OCI-LY3 (cell line): ENCODE data around the gene TBRG4.

Experiments
- H2AFZ ChIP-seq: fragments of 200-600, 300-600 bp; shearing (Covaris generic); 2 replicates; pipeline ENCODE4 v1.6.0; 2014; ENCODE audit warnings: antibody characterized with exemption, low read depth, low read length
- H3K27ac ChIP-seq: fragments of 200-600, 300-600 bp; sonication (generic); 2 replicates; pipeline ENCODE4 v1.5.1; 2014; ENCODE audit warnings: mild to moderate bottlenecking, low read length, moderate library complexity, mixed read lengths
- H3K27me3 ChIP-seq: fragments of 200-600, 300-600 bp; sonication (generic); 2 replicates; pipeline ENCODE4 v1.6.1; 2014; ENCODE audit warnings: low read depth, low read length, mixed read lengths
- H3K36me3 ChIP-seq: fragments of 200-600, 300-600 bp; sonication (generic); replicated peaks from 2 replicates; pipeline ENCODE3; 2014; ENCODE audit warnings: low read depth, low read length, mixed read lengths
- H3K4me1 ChIP-seq: fragments of 300-600, 200-600 bp; sonication (generic); 2 replicates; pipeline ENCODE4 v1.6.1; 2014; ENCODE audit warnings: low read length, mixed read lengths
- H3K4me2 ChIP-seq: fragments of 200-600, 300-600 bp; sonication (generic); 2 replicates; pipeline ENCODE4 v1.6.1; 2014; ENCODE audit warnings: low read length, mixed read lengths
- H3K4me3 ChIP-seq: fragments of 300-600, 200-600 bp; sonication (generic); 2 replicates; pipeline ENCODE4 v1.5.1; 2014; ENCODE audit warnings: antibody characterized with exemption, mild to moderate bottlenecking, low read length, moderate library complexity
- H3K79me2 ChIP-seq: fragments of 300-600, 200-600 bp; shearing (Covaris generic); 2 replicates; pipeline ENCODE4 v1.6.1; 2014; ENCODE audit warnings: mild to moderate bottlenecking, low read length, mixed read lengths
- H3K9ac ChIP-seq: fragments of 300-600, 200-600 bp; shearing (Covaris generic); 2 replicates; pipeline ENCODE4 v1.6.0; 2014; ENCODE audit warnings: mild to moderate bottlenecking, low read length, moderate library complexity
- H3K9me3 ChIP-seq: fragments of 200-600, 300-600 bp; shearing (Covaris generic); 2 replicates; pipeline ENCODE4 v1.6.1; 2014; ENCODE audit warnings: low read length, mixed read lengths; ENCODE audit not compliant: insufficient read depth
- H4K20me1 ChIP-seq: fragments of 200-600, 300-600 bp; sonication (generic); 2 replicates; pipeline ENCODE4 v1.6.1; 2016; ENCODE audit warnings: low read length, mixed read lengths; ENCODE audit not compliant: insufficient read depth
- EZH2phosphoT487 ChIP-seq: fragments of 200-600 bp; shearing (Covaris generic); IDR thresholded peaks from 2 replicates; pipeline ENCODE4 v1.6.1; 2018; ENCODE audit warnings: antibody characterized with exemption, mixed run types, low read depth
- TF ChIP-seq, protein P1 (sequence below): fragments of 200-600, 300-600 bp; sonication (generic); IDR thresholded peaks from 2 replicates; pipeline ENCODE4 v1.5.1; 2014; ENCODE audit warnings: antibody characterized with exemption, low read length, low read depth

Gene TBRG4

DNA sequence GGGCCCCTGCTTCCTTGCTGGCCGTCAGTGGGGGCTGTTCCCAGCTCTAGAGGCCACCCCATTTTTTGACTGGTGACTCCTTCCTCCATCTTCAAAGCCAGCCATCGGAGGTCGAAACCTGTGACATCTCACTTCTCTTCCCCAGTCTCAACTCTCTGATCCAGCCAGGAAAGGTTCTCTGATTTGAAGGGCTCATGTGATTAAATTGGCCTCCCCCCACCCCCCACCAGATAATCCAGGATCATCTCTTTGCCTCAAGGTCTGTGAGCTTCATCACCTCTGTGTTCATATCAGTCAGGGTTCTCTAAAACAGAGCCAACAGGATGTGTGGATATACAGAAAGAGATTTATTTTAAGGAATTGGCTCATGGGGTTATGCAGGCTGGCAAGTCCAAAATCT is 40.5 kb upstream of the TBRG4 start:
- Histone ChIP-seq H3K4me2 (no peak overlapping the region), H3K79me2 (no peaks in the 10 kb centered on the region), H3K9me3 (no peaks in the 10 kb centered on the region), H4K20me1 (no peaks in the 10 kb centered on the region), H2AFZ (no peak overlapping the region), H3K36me3 (no peaks in the 10 kb centered on the region), H3K27me3 (peaks cover 4% of the 10 kb centered on the region; the same call in 1 of the 2 replicates), H3K4me1 (peaks cover 7% of the 10 kb centered on the region; the same call in 1 of the 2 replicates), H3K4me3 (no peak overlapping the region), H3K9ac (no peak overlapping the region), H3K27ac (no peak overlapping the region)
- no peak for TF ChIP-seq EZH2phosphoT487
- TF ChIP-seq, protein P1, sequence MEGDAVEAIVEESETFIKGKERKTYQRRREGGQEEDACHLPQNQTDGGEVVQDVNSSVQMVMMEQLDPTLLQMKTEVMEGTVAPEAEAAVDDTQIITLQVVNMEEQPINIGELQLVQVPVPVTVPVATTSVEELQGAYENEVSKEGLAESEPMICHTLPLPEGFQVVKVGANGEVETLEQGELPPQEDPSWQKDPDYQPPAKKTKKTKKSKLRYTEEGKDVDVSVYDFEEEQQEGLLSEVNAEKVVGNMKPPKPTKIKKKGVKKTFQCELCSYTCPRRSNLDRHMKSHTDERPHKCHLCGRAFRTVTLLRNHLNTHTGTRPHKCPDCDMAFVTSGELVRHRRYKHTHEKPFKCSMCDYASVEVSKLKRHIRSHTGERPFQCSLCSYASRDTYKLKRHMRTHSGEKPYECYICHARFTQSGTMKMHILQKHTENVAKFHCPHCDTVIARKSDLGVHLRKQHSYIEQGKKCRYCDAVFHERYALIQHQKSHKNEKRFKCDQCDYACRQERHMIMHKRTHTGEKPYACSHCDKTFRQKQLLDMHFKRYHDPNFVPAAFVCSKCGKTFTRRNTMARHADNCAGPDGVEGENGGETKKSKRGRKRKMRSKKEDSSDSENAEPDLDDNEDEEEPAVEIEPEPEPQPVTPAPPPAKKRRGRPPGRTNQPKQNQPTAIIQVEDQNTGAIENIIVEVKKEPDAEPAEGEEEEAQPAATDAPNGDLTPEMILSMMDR = no peak

DNA sequence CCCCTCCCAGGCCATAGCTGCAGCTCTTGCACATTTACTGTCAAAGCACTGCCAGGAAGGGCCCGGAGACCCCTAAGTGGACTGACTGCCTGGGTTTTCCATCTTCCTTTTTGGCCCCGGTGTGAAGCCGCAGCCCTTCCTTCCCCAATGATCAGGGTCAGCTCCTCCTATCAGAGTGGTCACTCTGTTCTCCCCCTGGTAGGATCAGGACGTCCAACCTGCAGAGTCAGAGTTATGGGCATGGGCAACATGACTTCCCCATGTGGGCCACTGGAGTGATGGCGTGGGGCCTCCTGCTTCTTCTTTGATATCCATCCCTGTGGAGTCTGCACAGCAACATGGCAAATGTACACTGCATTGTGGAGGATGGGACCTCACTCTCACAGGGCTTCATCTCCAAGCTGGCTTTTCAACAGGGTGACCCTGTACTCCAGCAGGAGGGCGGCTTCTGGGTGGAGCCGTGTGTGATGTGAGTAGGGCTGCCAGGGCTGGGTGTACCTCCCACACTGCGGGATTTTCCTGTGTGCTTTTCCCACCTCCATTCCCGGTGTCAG is 39.7 kb upstream of the TBRG4 start:
- Histone ChIP-seq H3K27me3 (peaks cover 4% of the 10 kb centered on the region; the same call in 1 of the 2 replicates), H3K27ac (no peak overlapping the region), H3K9me3 (no peaks in the 10 kb centered on the region), H3K9ac (no peak overlapping the region), H2AFZ (no peak overlapping the region), H3K79me2 (no peaks in the 10 kb centered on the region), H3K4me2 (no peak overlapping the region), H3K36me3 (no peaks in the 10 kb centered on the region), H3K4me3 (no peak overlapping the region), H3K4me1 (peaks cover 7% of the 10 kb centered on the region; the same call in 1 of the 2 replicates), H4K20me1 (no peaks in the 10 kb centered on the region)
- TF ChIP-seq EZH2phosphoT487 = no peak
- TF ChIP-seq, protein P1 = no peak

DNA sequence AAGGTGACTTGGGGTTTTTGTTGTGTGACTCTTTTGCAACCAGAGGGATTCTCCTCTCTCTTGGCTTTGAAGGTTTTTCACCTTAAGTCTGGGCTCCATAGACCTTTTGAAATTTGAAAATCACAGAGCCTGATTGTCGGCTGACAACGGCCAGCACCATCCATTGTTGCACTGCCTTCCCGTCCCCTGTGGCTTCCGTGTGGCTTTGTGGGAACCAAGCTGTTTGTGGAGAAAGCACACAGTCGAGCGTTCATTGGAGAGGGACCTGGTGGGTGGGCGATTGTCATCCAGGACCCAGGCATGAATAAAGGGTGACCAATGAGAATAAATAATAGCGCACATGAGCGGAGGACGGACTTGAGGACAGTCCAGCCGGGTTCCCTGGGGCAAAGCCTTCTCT is 38.7 kb upstream of the TBRG4 start:
- H2AFZ ChIP-seq = no peak overlapping the region
- H3K9ac ChIP-seq = no peak overlapping the region
- TF ChIP-seq, protein P1 = no peak
- TF ChIP-seq EZH2phosphoT487 = no peak
- peaks cover 4% of the 10 kb centered on the region; the same call in 1 of the 2 replicates for H3K27me3 ChIP-seq
- no peak overlapping the region for H3K27ac ChIP-seq
- no peak overlapping the region for H3K4me3 ChIP-seq
- no peaks in the 10 kb centered on the region for H3K79me2 ChIP-seq
- no peaks in the 10 kb centered on the region for H4K20me1 ChIP-seq
- H3K4me2 ChIP-seq = no peak overlapping the region
- H3K36me3 ChIP-seq = no peaks in the 10 kb centered on the region
- H3K4me1 ChIP-seq = peaks cover 7% of the 10 kb centered on the region; the same call in 1 of the 2 replicates
- no peaks in the 10 kb centered on the region for H3K9me3 ChIP-seq

DNA sequence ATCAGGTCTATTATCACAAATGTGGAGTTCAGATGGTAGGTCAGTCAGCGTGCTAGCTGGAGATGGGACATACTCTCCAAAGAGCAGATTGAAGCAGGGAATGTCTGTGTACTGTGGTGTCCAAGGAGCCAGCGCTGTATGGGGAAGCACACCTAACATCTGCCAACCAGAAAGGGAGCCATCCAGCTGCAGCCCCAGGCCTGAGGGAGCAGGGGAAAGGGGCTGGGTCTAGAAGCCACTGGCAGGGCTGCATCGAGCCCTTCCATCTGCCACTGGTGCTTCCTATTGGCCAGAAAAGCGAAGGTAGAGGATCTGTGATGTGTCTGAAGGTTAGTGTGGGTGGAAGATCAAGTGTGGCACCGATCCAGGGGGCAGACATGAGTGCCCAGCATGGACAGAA is 38.1 kb upstream of the TBRG4 start:
- no peak overlapping the region for H3K4me3 ChIP-seq
- H3K4me2 ChIP-seq = no peak overlapping the region
- no peak overlapping the region for H2AFZ ChIP-seq
- no peaks in the 10 kb centered on the region for H3K9me3 ChIP-seq
- H3K9ac ChIP-seq = no peak overlapping the region
- H3K27ac ChIP-seq = no peak overlapping the region
- TF ChIP-seq, protein P1 = no peak
- TF ChIP-seq EZH2phosphoT487 = no peak
- no peaks in the 10 kb centered on the region for H3K79me2 ChIP-seq
- 0 out of 2 replicates have a peak, but pooled peaks cover 4% of the 10 kb centered on the region for H3K4me1 ChIP-seq
- H3K27me3 ChIP-seq = peaks cover 4% of the 10 kb centered on the region; the same call in 1 of the 2 replicates
- H4K20me1 ChIP-seq = no peaks in the 10 kb centered on the region
- no peaks in the 10 kb centered on the region for H3K36me3 ChIP-seq
